Iris pigment epithelial cell (primary cell): ENCODE data around the gene RAB15.

Source experiments
- DNase-seq: peaks from one replicate; pipeline ENCODE4 v3.0.0-alpha.2; 2011; ENCODE audit warnings: low read depth

RAB15 gene

GRCh38 chr14:64955297-64955696 is 16.8 kb downstream of the RAB15 start:
- no peak for DNase-seq

GRCh38 chr14:64954491-64955240 is 17.5 kb downstream of the RAB15 start:
- DNase-seq: no peak

GRCh38 chr14:64953661-64954060 is 18.5 kb downstream of the RAB15 start:
- no peak for DNase-seq

- no peak for DNase-seq
Measured at GRCh38 chr14:64953310-64953654, 18.9 kb downstream of the RAB15 start.

GRCh38 chr14:64952598-64953309 is 19.4 kb downstream of the RAB15 start:
- peak; percentile 28 for DNase-seq

- no peak for DNase-seq
Measured at GRCh38 chr14:64951724-64952123, 20.4 kb downstream of the RAB15 start.

GRCh38 chr14:64951291-64951690 is 20.8 kb downstream of the RAB15 start:
- DNase-seq: no peak

- DNase-seq: no peak
Measured at GRCh38 chr14:64950889-64951288, 21.2 kb downstream of the RAB15 start.

- DNase-seq: peak; percentile 18
Measured at GRCh38 chr14:64948612-64949210, 23.4 kb downstream of the RAB15 start.

GRCh38 chr14:64947710-64948611 is 24.2 kb downstream of the RAB15 start:
- DNase-seq: no peak

- DNase-seq: no peak
Measured at GRCh38 chr14:64946310-64947045, 25.7 kb downstream of the RAB15 start.

GRCh38 chr14:64945431-64946178 is 26.5 kb downstream of the RAB15 start:
- DNase-seq: no peak

- no peak for DNase-seq
Measured at GRCh38 chr14:64944861-64945260, 27.3 kb downstream of the RAB15 start.

- DNase-seq: no peak
Measured at GRCh38 chr14:64944041-64944440, 28.1 kb downstream of the RAB15 start.

GRCh38 chr14:64943556-64943955 is 28.6 kb downstream of the RAB15 start:
- DNase-seq: no peak

GRCh38 chr14:64942531-64943111 is 29.5 kb downstream of the RAB15 start, which contains the start of gene GPX2:
Gene GPX2, minus strand, starts transcription at chr14:64942745. Its CDS starts 19 bp downstream, at chr14:64942726.
- DNase-seq: no peak

GRCh38 chr14:64940336-64940910 is 31.7 kb downstream of the RAB15 start:
- DNase-seq: no peak

- DNase-seq: no peak
Measured at GRCh38 chr14:64939817-64940190, 32.3 kb downstream of the RAB15 start.

- DNase-seq: no peak
Measured at GRCh38 chr14:64938972-64939816, 32.9 kb downstream of the RAB15 start.
